Measurements from ENCODE around the gene SELENOM. TPM values are rescaled to one million over a fixed set of nuclear protein-coding genes. Genes with fewer than 3 reads are reported as not detected.
"Not testable (repeated sequence)": the region's sequence is repeated elsewhere in the genome, so short reads cannot be mapped to it uniquely, and the experiment has no call there.

Gene SELENOM
- total RNA-seq, 8 experiments from 2014 or later = 17.1 to 366 (median 42.5) TPM

GRCh38 chr22:31119026-31119717 is 11.8 kb upstream of the SELENOM start:
- no peak for ATAC-seq (replicated peaks in 6 of 8)
- H3K4me1 ChIP-seq (replicated peaks in 1 of 2) = peaks cover 11 to 17% of the 10 kb centered on the region in 2 donors
- in situ Hi-C loops (cut with MboI; ENCODE audit: low pct_unique_long_range_greater_than_20kb in 2 of 9, low sequenced_read_pairs in 9 of 9, unreplicated experiment in 9 of 9) = no loop called here
- no peak overlapping the region for H3K4me3 ChIP-seq
- 31 to 49% (median 36%) methylated on average over 2 to 5 of the region's 7 CpGs; no CpG with 5 or more reads in 6 of the 10 experiments for WGBS, 10 experiments
- no peak overlapping the region for H3K27ac ChIP-seq

- ATAC-seq (replicated peaks in 6 of 8) = no peak
- Histone ChIP-seq H3K4me1 (replicated peaks in 1 of 2) (peaks cover 11 to 13% of the 10 kb centered on the region in 2 donors), H3K27ac (no peak overlapping the region), H3K4me3 (no peak overlapping the region)
- in situ Hi-C loops (cut with MboI; ENCODE audit: low pct_unique_long_range_greater_than_20kb in 2 of 9, low sequenced_read_pairs in 9 of 9, unreplicated experiment in 9 of 9) = no loop called here
- WGBS, 10 experiments = 42 to 100% (median 67%) methylated on average over 1 to 3 of the region's 3 CpGs; no CpG with 5 or more reads in 3 of the 10 experiments
These were observed 10.9 kb upstream of the SELENOM start for GRCh38 chr22:31118046-31118820.

GRCh38 chr22:31112547-31113091 is 5.3 kb upstream of the SELENOM start:
- 57 to 100% (median 90%) methylated on average over 1 to 6 of the region's 7 CpGs; no CpG with 5 or more reads in 3 of the 10 experiments for WGBS, 10 experiments
- ATAC-seq (replicated peaks in 6 of 8); in situ Hi-C loops (cut with MboI; ENCODE audit: low pct_unique_long_range_greater_than_20kb in 2 of 9, low sequenced_read_pairs in 9 of 9, unreplicated experiment in 9 of 9): not testable (repeated sequence)

GRCh38 chr22:31107894-31108218 is 488 bp upstream of the SELENOM start:
- Histone ChIP-seq H3K4me3 (peak overlapping the region; percentile 30 to 69 (median 43)), H3K27ac (no peak overlapping the region), H3K4me1 (replicated peaks in 1 of 2) (peaks cover 5% of the 10 kb centered on the region in 2 donors)
- WGBS, 10 experiments = 0 to 20% (median 3%) methylated on average over 1 to 5 of the region's 5 CpGs; no CpG with 5 or more reads in 1 of the 10 experiments
- in situ Hi-C loops (cut with MboI; ENCODE audit: low pct_unique_long_range_greater_than_20kb in 2 of 9, low sequenced_read_pairs in 9 of 9, unreplicated experiment in 9 of 9) = no loop called here
- ATAC-seq (replicated peaks in 6 of 8) = peak in 5 of 8 experiments; percentile 5 to 30 (median 27)

More at GRCh38 chr22:31112547-31113091, 5.3 kb upstream of the SELENOM start:
- H3K4me1 ChIP-seq (replicated peaks in 1 of 2); H3K4me3 ChIP-seq; H3K27ac ChIP-seq: not testable (repeated sequence)

GRCh38 chr22:31106731-31107177 is 614 bp downstream of the SELENOM start:
- Histone ChIP-seq H3K4me3 (peak overlapping the region; percentile 30 to 69 (median 43)), H3K4me1 (replicated peaks in 1 of 2) (peaks cover 5% of the 10 kb centered on the region in 2 donors), H3K27ac (no peak overlapping the region)
- ATAC-seq (replicated peaks in 6 of 8) = peak in 2 of 8 experiments; percentile 7 to 13
- 3 to 71% (median 25%) methylated on average over 1 to 9 of the region's 14 CpGs; no CpG with 5 or more reads in 4 of the 10 experiments for WGBS, 10 experiments
- in situ Hi-C loops (cut with MboI; ENCODE audit: low pct_unique_long_range_greater_than_20kb in 2 of 9, low sequenced_read_pairs in 9 of 9, unreplicated experiment in 9 of 9) = no loop called here

GRCh38 chr22:31106001-31106571 is 1.3 kb downstream of the SELENOM start:
- 23 to 100% (median 100%) methylated on average over 1 to 3 of the region's 4 CpGs; no CpG with 5 or more reads in 7 of the 10 experiments for WGBS, 10 experiments
- no peak for ATAC-seq (replicated peaks in 6 of 8)
- Histone ChIP-seq H3K4me1 (replicated peaks in 1 of 2) (peaks cover 5% of the 10 kb centered on the region in 2 donors), H3K4me3 (peak overlapping the region in 1 of 5 donors; percentile 69), H3K27ac (no peak overlapping the region)
- in situ Hi-C loops (cut with MboI; ENCODE audit: low pct_unique_long_range_greater_than_20kb in 2 of 9, low sequenced_read_pairs in 9 of 9, unreplicated experiment in 9 of 9) = no loop called here

GRCh38 chr22:31105282-31105929 is 2.0 kb downstream of the SELENOM start:
- Histone ChIP-seq H3K4me3 (no peak overlapping the region), H3K27ac (no peak overlapping the region), H3K4me1 (replicated peaks in 1 of 2) (peaks cover 5% of the 10 kb centered on the region in 2 donors)
- 52 to 100% (median 75%) methylated on average over 1 to 6 of the region's 11 CpGs; no CpG with 5 or more reads in 2 of the 10 experiments for WGBS, 10 experiments
- ATAC-seq (replicated peaks in 6 of 8) = no peak
- in situ Hi-C loops (cut with MboI; ENCODE audit: low pct_unique_long_range_greater_than_20kb in 2 of 9, low sequenced_read_pairs in 9 of 9, unreplicated experiment in 9 of 9) = no loop called here

GRCh38 chr22:31104869-31105268 is 2.5 kb downstream of the SELENOM start:
- ATAC-seq (replicated peaks in 6 of 8) = no peak
- in situ Hi-C loops (cut with MboI; ENCODE audit: low pct_unique_long_range_greater_than_20kb in 2 of 9, low sequenced_read_pairs in 9 of 9, unreplicated experiment in 9 of 9) = no loop called here
- H3K27ac ChIP-seq = no peak overlapping the region
- 10 to 33% (median 18%) methylated on average over 3 to 23 of the region's 35 CpGs; no CpG with 5 or more reads in 7 of the 10 experiments for WGBS, 10 experiments
- H3K4me1 ChIP-seq (replicated peaks in 1 of 2) = peaks cover 5% of the 10 kb centered on the region in 2 donors
- no peak overlapping the region for H3K4me3 ChIP-seq

GRCh38 chr22:31103899-31104694 is 3.3 kb downstream of the SELENOM start:
- WGBS, 10 experiments = 77 to 95% (median 88%) methylated on average over 6 to 11 of the region's 33 CpGs; no CpG with 5 or more reads in 6 of the 10 experiments
- Histone ChIP-seq H3K4me1 (replicated peaks in 1 of 2) (peaks cover 5% of the 10 kb centered on the region in 2 donors), H3K27ac (no peak overlapping the region), H3K4me3 (no peak overlapping the region)
- in situ Hi-C loops (cut with MboI; ENCODE audit: low pct_unique_long_range_greater_than_20kb in 2 of 9, low sequenced_read_pairs in 9 of 9, unreplicated experiment in 9 of 9) = no loop called here
- ATAC-seq (replicated peaks in 6 of 8) = no peak

- Histone ChIP-seq H3K4me1 (replicated peaks in 1 of 2) (peaks cover 4 to 12% of the 10 kb centered on the region in 2 donors), H3K27ac (no peak overlapping the region), H3K4me3 (no peak overlapping the region)
- in situ Hi-C loops (cut with MboI; ENCODE audit: low pct_unique_long_range_greater_than_20kb in 2 of 9, low sequenced_read_pairs in 9 of 9, unreplicated experiment in 9 of 9) = no loop called here
- WGBS, 10 experiments = 17 to 100% (median 100%) methylated on average over 1 of the region's 2 CpGs; no CpG with 5 or more reads in 6 of the 10 experiments
- ATAC-seq (replicated peaks in 6 of 8) = no peak
These were observed 4.3 kb downstream of the SELENOM start for GRCh38 chr22:31103111-31103510.

- WGBS, 10 experiments = 8 to 100% (median 76%) methylated on average over 1 to 4 of the region's 8 CpGs; no CpG with 5 or more reads in 3 of the 10 experiments
- Histone ChIP-seq H3K27ac (no peak overlapping the region), H3K4me1 (replicated peaks in 1 of 2) (peaks cover 6 to 10% of the 10 kb centered on the region in 2 donors), H3K4me3 (no peak overlapping the region)
- ATAC-seq (replicated peaks in 6 of 8) = peak in 5 of 8 experiments; percentile 12 to 74 (median 24)
- in situ Hi-C loops (cut with MboI; ENCODE audit: low pct_unique_long_range_greater_than_20kb in 2 of 9, low sequenced_read_pairs in 9 of 9, unreplicated experiment in 9 of 9) = no loop called here
These were observed 4.8 kb downstream of the SELENOM start for GRCh38 chr22:31102441-31103081.

All from motor neuron (in vitro differentiated cells).